Retina (tissue), 1 donor: ENCODE measurements around the gene PRPF38A.

Experiments
- DNase-seq: peaks from one replicate; pipeline ENCODE4 v3.0.0-alpha.2; 2016

Gene PRPF38A

GRCh38 chr1:52400131-52400530 is 4.3 kb upstream of the PRPF38A start:
- no peak for DNase-seq

DNA sequence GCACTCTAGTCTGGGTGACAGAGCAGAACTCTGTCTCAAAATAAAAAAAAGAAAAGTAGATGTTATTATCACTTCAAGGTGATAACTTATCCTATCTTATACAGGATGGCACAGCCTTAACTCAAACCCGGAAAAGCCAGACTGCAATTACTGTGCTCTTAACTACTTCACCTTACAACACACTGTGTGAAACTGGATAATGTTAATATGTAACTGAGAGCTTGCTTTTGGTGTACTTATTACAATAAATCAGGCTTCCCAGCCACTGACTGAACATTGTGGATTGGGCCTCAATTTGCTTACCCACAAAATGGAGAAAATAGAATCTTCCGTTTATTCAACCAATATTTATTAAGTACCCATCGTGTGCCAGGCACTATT is 1.6 kb upstream of the PRPF38A start:
- no peak for DNase-seq

DNA sequence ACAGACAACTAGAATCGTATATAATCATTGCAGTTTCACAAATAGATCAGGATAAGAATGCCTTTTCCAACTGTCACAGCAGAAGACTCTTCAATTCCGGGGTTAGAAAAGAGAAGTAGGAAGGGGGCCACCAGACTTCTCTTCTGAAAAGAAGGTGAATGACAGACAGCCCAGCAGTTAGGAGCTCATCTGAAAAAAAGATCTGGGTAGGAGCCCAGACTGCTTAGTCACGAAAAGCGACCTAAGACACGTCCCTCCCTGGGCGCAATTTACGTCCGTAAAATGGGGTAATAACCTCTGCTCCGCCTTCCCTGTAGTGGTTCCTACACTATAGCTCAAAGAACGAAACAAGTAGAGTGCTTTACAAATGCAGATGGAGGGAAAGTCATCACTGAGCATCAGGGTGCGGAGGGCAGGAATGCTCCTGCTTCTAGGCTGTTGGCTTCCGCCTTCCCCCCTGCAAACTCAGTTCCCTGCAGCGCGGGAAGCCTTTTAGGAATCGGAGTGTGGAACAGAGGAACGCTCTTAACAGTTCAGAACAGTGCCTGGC is 761 bp upstream of the PRPF38A start:
- no peak for DNase-seq

- no peak for DNase-seq
These were observed 555 bp downstream of the PRPF38A start for GRCh38 chr1:52404975-52405338.

DNA sequence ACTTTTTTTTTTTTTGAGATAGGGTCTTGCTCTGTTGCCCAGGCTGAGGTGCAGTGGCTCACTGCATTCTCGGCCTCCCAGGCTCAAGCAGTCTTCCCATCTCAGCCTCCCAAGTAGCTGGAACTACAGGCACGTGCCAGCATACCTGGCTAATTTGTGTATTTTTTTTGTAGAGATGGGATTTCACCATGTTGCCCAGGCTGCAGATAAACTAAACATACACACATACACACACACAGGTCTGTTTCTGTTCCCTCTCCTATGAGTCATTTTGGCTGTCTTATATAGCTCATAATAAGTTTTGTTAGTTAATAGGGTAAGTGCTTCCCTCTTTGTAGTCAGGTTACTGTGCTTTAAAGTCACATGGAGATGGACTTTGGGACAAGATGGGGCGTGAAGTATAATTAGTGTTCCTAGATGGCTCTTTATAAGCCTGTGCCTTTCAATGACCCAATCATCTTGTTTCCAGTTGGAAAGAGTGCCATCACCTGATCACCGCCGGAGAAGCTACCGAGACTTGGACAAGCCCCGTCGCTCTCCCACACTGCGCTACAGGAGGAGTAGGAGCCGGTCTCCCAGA is 9.1 kb downstream of the PRPF38A start:
- no peak for DNase-seq

- no peak for DNase-seq
These were observed 10.5 kb downstream of the PRPF38A start for GRCh38 chr1:52414942-52415341.

DNA sequence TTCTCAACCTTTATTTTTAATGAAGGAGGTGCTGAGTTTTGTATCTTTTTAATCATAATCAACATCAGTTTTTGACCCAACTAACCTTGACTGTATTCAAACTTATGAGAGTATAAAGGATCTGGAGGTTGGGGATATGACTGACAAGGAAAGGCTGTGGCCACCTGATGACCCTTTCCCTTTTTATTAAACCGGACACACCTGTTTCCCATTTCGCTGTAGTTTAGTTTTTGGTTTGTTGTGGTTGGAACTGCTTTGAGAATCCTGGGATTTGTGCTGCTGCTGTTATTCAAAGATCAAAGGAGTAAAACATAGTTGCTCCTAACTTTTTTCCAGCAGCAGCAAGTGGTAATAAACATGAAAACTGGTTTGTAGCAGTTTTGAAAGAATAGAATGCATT is 12.4 kb downstream of the PRPF38A start:
- no peak for DNase-seq

DNA sequence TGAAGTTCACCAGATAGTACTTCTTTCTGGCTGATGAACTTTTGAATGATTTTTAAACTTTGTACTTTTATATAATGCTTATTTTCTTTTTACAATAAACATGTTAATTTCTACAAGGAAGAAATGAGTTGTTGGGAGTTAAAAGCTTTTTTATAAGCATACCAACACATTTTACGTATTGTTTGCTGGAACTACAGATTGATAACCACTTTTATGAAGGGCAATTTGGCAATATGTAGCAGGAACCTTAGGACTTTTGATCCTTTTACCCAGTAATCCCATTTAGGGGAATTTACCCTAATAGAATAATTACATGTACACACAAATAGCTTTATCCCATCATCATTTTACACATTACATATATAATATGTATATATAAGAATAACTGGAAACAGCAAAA is 16.3 kb downstream of the PRPF38A start:
- no peak for DNase-seq

GRCh38 chr1:52423055-52423454 is 18.7 kb downstream of the PRPF38A start:
- no peak for DNase-seq

DNA sequence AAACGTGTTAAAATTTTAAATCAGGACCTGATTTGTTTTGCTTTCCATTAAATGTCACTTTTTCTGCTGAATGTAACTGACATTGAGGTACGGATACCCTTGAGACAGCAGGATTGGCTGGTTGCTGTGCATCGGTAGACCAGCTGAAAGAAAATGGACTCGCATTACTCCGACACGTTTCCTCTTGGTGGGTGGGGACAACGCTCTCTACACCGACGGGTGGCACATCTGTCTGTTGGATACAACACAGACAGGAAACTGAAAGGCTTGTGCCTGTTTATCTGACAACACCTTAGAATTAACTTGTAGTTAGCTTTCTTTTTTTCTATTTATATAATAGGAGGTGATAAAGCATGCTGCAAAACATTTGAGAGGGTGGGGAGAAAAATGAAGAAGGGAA is 19.4 kb downstream of the PRPF38A start:
- no peak for DNase-seq

- DNase-seq = no peak
These were observed 19.8 kb downstream of the PRPF38A start for GRCh38 chr1:52424231-52424636.

- DNase-seq = no peak
These were observed 20.4 kb downstream of the PRPF38A start for GRCh38 chr1:52424813-52425212.

DNA sequence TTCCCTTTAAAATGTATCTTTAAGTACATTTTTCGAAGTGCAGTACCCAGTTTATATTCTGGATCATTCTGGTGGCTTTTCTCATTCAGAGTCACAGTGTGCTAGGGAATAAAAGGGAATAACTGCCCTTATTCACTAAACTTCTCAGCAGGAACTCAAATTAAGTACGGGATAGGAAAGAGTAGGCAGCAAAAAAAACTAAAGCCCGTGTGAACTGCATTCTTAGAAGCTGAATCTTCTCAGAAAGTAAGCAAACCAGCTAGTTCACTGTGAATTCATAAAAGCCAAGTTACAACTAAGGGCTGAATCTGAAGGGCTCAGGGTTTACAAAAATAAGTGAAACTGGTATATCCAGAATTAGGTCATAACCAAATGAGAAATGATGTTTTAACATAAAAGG is 22.0 kb downstream of the PRPF38A start:
- no peak for DNase-seq

- DNase-seq = no peak
These were observed 22.8 kb downstream of the PRPF38A start for GRCh38 chr1:52427152-52427551.

- DNase-seq = no peak
These were observed 28.4 kb downstream of the PRPF38A start for GRCh38 chr1:52432807-52433206.

GRCh38 chr1:52435211-52435610 is 30.8 kb downstream of the PRPF38A start:
- DNase-seq = no peak

- no peak for DNase-seq
These were observed 31.2 kb downstream of the PRPF38A start for GRCh38 chr1:52435650-52436049.

GRCh38 chr1:52436817-52437216 is 32.4 kb downstream of the PRPF38A start:
- no peak for DNase-seq

GRCh38 chr1:52439976-52440375 is 35.6 kb downstream of the PRPF38A start:
- DNase-seq = no peak

GRCh38 chr1:52444463-52444862 is 40.1 kb downstream of the PRPF38A start:
- DNase-seq = no peak

- no peak for DNase-seq
These were observed 49.7 kb downstream of the PRPF38A start for GRCh38 chr1:52454127-52454526.

DNA sequence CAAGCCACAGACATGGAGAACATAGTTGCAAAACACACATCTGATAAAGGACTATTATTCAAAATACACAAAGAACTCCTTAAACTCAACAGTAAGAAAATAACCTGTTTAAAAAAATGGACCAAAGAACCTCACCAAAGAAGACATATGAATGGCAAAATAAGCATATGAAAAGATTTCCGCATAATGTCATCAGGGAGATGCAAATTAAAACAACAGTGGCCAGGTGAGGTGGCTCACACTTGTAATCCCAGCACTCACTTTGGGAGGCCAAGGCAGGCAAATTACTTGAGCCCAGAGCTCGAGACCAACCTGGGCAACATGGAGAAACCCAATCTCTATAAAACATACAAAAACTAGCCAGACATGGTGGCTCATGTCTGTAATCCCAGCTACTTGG is 50.4 kb downstream of the PRPF38A start:
- no peak for DNase-seq

DNA sequence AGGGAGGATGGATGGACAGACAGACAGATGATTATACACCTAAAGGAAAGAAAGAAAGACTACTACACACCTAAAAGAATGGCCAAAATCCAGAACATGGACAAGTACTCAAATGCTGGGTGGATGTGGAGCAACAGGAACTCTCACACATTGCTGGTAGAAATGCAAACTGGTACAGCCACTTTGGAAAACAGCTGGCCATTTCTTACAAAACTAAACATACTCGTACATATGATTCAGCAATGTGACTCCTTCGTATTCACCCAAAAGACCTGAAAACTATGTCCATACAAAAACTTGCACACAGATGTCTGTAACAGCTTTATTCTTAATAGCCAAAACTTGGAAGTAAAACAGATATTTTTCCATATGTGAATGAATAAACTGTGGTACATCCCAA is 51.3 kb downstream of the PRPF38A start:
- DNase-seq = no peak

DNA sequence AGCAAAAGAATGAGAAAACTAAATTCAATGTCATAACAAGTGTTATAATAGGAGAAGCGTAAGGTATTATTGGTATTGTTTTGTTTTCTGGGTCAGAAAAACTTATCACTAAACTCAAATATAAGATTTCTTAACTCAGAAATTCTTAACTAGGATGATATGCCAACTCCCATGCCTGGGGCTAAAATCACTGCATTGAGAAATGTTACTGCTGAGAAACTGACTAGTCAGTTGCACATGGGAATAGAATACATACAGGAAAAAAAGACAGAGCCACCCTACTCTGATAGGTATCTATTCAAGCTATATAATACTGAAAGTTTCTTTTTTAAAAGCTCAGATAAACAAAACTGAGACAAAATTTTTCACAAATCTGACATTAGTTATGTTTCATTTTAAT is 56.3 kb downstream of the PRPF38A start:
- DNase-seq = no peak

DNA sequence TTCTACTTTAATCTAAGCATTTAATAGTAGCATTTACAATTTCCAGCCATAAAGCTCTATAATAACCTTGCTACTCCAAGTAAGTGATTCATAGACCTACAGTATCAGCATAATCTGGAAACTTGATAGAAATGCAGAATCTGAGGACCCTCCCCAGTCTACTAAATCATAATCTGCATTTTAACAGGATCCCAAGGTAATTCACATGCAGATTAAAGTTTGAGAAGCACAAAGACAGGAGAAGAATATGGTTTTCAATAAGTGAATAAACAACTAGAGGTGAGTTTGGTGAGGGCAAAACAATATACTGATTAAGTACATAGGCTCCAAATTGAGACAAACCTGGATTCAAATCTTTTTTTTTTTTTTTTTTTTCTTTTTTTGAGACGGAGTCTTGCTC is 57.4 kb downstream of the PRPF38A start:
- DNase-seq = no peak

DNA sequence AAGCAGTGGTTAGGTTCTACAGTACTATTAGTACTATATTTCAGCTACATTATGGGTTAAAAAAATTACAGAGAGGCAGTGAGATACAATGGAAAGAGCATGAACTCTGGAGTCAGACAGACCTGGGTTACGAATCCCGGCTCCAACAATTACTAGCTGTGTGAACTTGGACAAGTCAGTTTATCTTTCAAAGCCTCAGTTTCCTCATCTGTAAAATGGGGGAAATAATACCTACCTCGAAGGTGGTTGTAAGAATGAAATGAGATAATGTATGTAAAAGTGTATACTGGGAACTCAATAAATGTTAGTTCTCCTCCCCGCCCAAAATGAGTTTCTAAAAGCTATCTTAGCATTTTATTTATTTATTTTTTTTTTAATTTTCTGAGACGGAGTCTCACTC is 59.5 kb downstream of the PRPF38A start:
- no peak for DNase-seq
